Measurements from ENCODE around the gene GADD45GIP1.
A peak's percentile ranks its signal among the peaks of the same experiment; 100 is the strongest.

Gene GADD45GIP1

GRCh38 chr19:12943437-12944044 lies 13.5 kb downstream of the GADD45GIP1 start:
- H3K4me3 Mint-ChIP-seq, result peak overlapping the region; percentile 62 to 66 (median 62)
- no peaks in the 10 kb centered on the region for H3K9me3 Mint-ChIP-seq
- peaks cover 34% of the 10 kb centered on the region for H3K4me1 Mint-ChIP-seq
- H3K27me3 Mint-ChIP-seq (ENCODE audit: low read depth), result peaks cover 4% of the 10 kb centered on the region
- peaks cover 72% of the 10 kb centered on the region for H3K36me3 Mint-ChIP-seq (ENCODE audit: low read depth)
- H3K27ac Mint-ChIP-seq, result peak overlapping the region; percentile 44 to 58 (median 51)
- TF ChIP-seq CTCF (IDR thresholded peaks at IDR 0.05; ENCODE audit: unreplicated experiment in 3 of 3), result no peak

- no peak for TF ChIP-seq CTCF (IDR thresholded peaks at IDR 0.05; ENCODE audit: unreplicated experiment in 3 of 3)
- Mint-ChIP-seq H3K4me3 (peak overlapping the region; percentile 96 to 100 (median 99)), H3K36me3 (ENCODE audit: low read depth) (peaks cover 66% of the 10 kb centered on the region), H3K9me3 (no peaks in the 10 kb centered on the region), H3K4me1 (peaks cover 39% of the 10 kb centered on the region), H3K27me3 (ENCODE audit: low read depth) (peaks cover 4% of the 10 kb centered on the region), H3K27ac (peak overlapping the region in 1 of 3 experiments; percentile 30)
Observed at GRCh38 chr19:12940897-12941296, 16.1 kb downstream of the GADD45GIP1 start.

GRCh38 chr19:12939975-12940423 lies 17.0 kb downstream of the GADD45GIP1 start:
- H3K4me3 Mint-ChIP-seq, result peak overlapping the region; percentile 96 to 100 (median 99)
- no peaks in the 10 kb centered on the region for H3K9me3 Mint-ChIP-seq
- H3K27me3 Mint-ChIP-seq (ENCODE audit: low read depth), result no peaks in the 10 kb centered on the region
- peak overlapping the region; percentile 87 to 97 (median 96) for H3K27ac Mint-ChIP-seq
- TF ChIP-seq CTCF (IDR thresholded peaks at IDR 0.05; ENCODE audit: unreplicated experiment in 3 of 3), result no peak
- peaks cover 66% of the 10 kb centered on the region for H3K36me3 Mint-ChIP-seq (ENCODE audit: low read depth)
- H3K4me1 Mint-ChIP-seq, result peaks cover 39% of the 10 kb centered on the region

GRCh38 chr19:12938779-12939601 lies 18.0 kb downstream of the GADD45GIP1 start:
- peak overlapping the region; percentile 87 to 97 (median 96) for H3K27ac Mint-ChIP-seq
- peaks cover 34% of the 10 kb centered on the region for H3K4me1 Mint-ChIP-seq
- H3K27me3 Mint-ChIP-seq (ENCODE audit: low read depth), result no peaks in the 10 kb centered on the region
- TF ChIP-seq CTCF (IDR thresholded peaks at IDR 0.05; ENCODE audit: unreplicated experiment in 3 of 3), result no peak
- no peaks in the 10 kb centered on the region for H3K9me3 Mint-ChIP-seq
- peak overlapping the region; percentile 96 to 100 (median 99) for H3K4me3 Mint-ChIP-seq
- H3K36me3 Mint-ChIP-seq (ENCODE audit: low read depth), result peaks cover 57% of the 10 kb centered on the region

GRCh38 chr19:12937927-12938778 lies 18.9 kb downstream of the GADD45GIP1 start, which contains the start of gene CALR:
Gene CALR (plus strand): TSS chr19:12938609. CDS start chr19:12938680, 71 bp downstream.
- no peak for TF ChIP-seq CTCF (IDR thresholded peaks at IDR 0.05; ENCODE audit: unreplicated experiment in 3 of 3)
- H3K36me3 Mint-ChIP-seq (ENCODE audit: low read depth), result peaks cover 49% of the 10 kb centered on the region
- H3K4me3 Mint-ChIP-seq, result peak within 1 kb of the TSS; percentile 96 to 100 (median 99)
- no peaks in the 10 kb centered on the region for H3K9me3 Mint-ChIP-seq
- H3K27ac Mint-ChIP-seq, result peak within 1 kb of the TSS; percentile 87 to 97 (median 96)
- no peaks in the 10 kb centered on the region for H3K27me3 Mint-ChIP-seq (ENCODE audit: low read depth)
- peaks cover 41% of the 10 kb centered on the region for H3K4me1 Mint-ChIP-seq
